OCI-LY7 (cell line): ENCODE data around the gene SERINC2. TPM values are rescaled to one million over a fixed set of nuclear protein-coding genes. Genes with fewer than 3 reads are reported as not detected.
"Not testable (repeated sequence)": the region's sequence is repeated elsewhere in the genome, so short reads cannot be mapped to it uniquely, and the experiment has no call there.

ENCODE experiments used
- BruUV-seq: library from RNA; stranded (reverse); fragments of 400-500 nt; replicated peaks from 2 replicates; lab custom pipeline; 2021; lab: Mats Ljungman, UMichigan
- CTCF ChIA-PET: fragments of 300-600 bp; sonication (Branson Sonifier 250); formaldehyde crosslinking; loops from one replicate; lab custom pipeline; 2022; ENCODE audit warnings: antibody characterized with exemption; ENCODE audit not compliant: unreplicated experiment; lab: Charles Lee
- POLR2A ChIA-PET: fragments of 300-600 bp; sonication (Branson Sonifier 250); formaldehyde crosslinking; loops from one replicate; lab custom pipeline; 2022; ENCODE audit warnings: antibody characterized with exemption; lab: Charles Lee
- DNase-seq: peaks from one replicate; pipeline ENCODE4 v3.0.0-alpha.2; 2015; ENCODE audit warnings: low spot score
- H2AFZ ChIP-seq: fragments of 200-600 bp; sonication (generic), shearing (Covaris generic); 2 replicates; pipeline ENCODE4 v1.6.1; 2014; ENCODE audit warnings: mild to moderate bottlenecking, antibody characterized with exemption, low read length, moderate library complexity
- H3K27ac ChIP-seq: fragments of 200-600 bp; sonication (generic); 2 replicates; pipeline ENCODE4 v1.5.1; 2014; ENCODE audit warnings: mixed run types, low read depth, mild to moderate bottlenecking, moderate library complexity, low read length, inconsistent platforms; ENCODE audit not compliant: poor library complexity, severe bottlenecking
- H3K36me3 ChIP-seq: fragments of 200-600 bp; sonication (generic); 2 replicates; pipeline ENCODE4 v1.6.1; 2014; ENCODE audit warnings: mild to moderate bottlenecking, antibody characterized with exemption, low read length, moderate library complexity, mixed read lengths; ENCODE audit not compliant: insufficient read depth
- H3K4me1 ChIP-seq: fragments of 200-600 bp; sonication (generic); 2 replicates; pipeline ENCODE4 v1.5.1; 2014; ENCODE audit warnings: mild to moderate bottlenecking, low read length; ENCODE audit not compliant: insufficient read depth, poor library complexity, severe bottlenecking
- H3K4me2 ChIP-seq: fragments of 200-600 bp; sonication (generic); 2 replicates; pipeline ENCODE4 v1.6.1; 2014; ENCODE audit warnings: mild to moderate bottlenecking, low read length
- H3K4me3 ChIP-seq: fragments of 200-600 bp; sonication (generic); 2 replicates; pipeline ENCODE4 v1.5.1; 2014; ENCODE audit warnings: mild to moderate bottlenecking, low read depth, low read length; ENCODE audit not compliant: poor library complexity, severe bottlenecking
- H3K79me2 ChIP-seq: fragments of 200-600 bp; sonication (generic); 2 replicates; pipeline ENCODE4 v1.6.1; 2016; ENCODE audit warnings: low read depth, mild to moderate bottlenecking, low read length, moderate library complexity, mixed read lengths; ENCODE audit not compliant: insufficient read depth
- H3K9me2 ChIP-seq: fragments of 200-600 bp; sonication (generic); 2 replicates; pipeline ENCODE4 v1.6.1; 2016; ENCODE audit warnings: mild to moderate bottlenecking, low read length, mixed read lengths; ENCODE audit not compliant: insufficient read depth
- H3K9me3 ChIP-seq: fragments of 200-600 bp; sonication (generic); 2 replicates; pipeline ENCODE4 v1.6.1; 2014; ENCODE audit warnings: mild to moderate bottlenecking, mixed run types, low read length, mixed read lengths
- H4K20me1 ChIP-seq: fragments of 200-600 bp; sonication (generic); 2 replicates; pipeline ENCODE4 v1.6.1; 2014; ENCODE audit warnings: mild to moderate bottlenecking, antibody characterized with exemption, low read length, moderate library complexity, mixed read lengths; ENCODE audit not compliant: insufficient read depth
- CTCF ChIP-seq: fragments of 200-600 bp; sonication (generic); conservative IDR thresholded peaks from 2 replicates; pipeline ENCODE4 v1.5.1; 2014; ENCODE audit warnings: mild to moderate bottlenecking, antibody characterized with exemption, low read length, moderate library complexity, mixed read lengths
- EZH2phosphoT487 ChIP-seq: fragments of 200-600 bp; sonication (generic); IDR thresholded peaks from 2 replicates; pipeline ENCODE4 v1.6.1; 2018; ENCODE audit warnings: low read depth, borderline replicate concordance, mild to moderate bottlenecking, mixed run types, antibody characterized with exemption, low read length, moderate library complexity, mixed read lengths
- intact Hi-C: fragments of 100-400 bp; cut with micrococcal nuclease; formaldehyde crosslinking; loops from one replicate; pipeline ENCODE4 v1.10.0; 2022; ENCODE audit not compliant: unreplicated experiment
- total RNA-seq, 2 experiments: library from RNA; depleted of rRNA in 1 of 2; stranded (reverse); fragments of >200 nt in 1 of 2; shearing (Covaris generic) in 1 of 2; gene quantifications; 2 replicates each; pipeline ENCODE4 v1.2.3, GENCODE V29; 2014 to 2022

The SERINC2 gene
- total RNA-seq, 2 experiments from 2014 or later, result 3.5 to 11.1 TPM

- H4K20me1 ChIP-seq, result no peaks in the 10 kb centered on the region
- CTCF ChIA-PET, result no interaction called here
- H3K36me3 ChIP-seq, result no peaks in the 10 kb centered on the region
- H3K4me3 ChIP-seq, result no peak overlapping the region
- DNase-seq, result no peak
- H3K4me2 ChIP-seq, result no peak overlapping the region
- H3K9me3 ChIP-seq, result no peaks in the 10 kb centered on the region
- H3K9me2 ChIP-seq, result no peaks in the 10 kb centered on the region
- no peak overlapping the region for H3K27ac ChIP-seq
- BruUV-seq, result no TSS peak
- H3K79me2 ChIP-seq, result no peaks in the 10 kb centered on the region
- intact Hi-C loops, result no loop called here
- no peak overlapping the region for H2AFZ ChIP-seq
- H3K4me1 ChIP-seq, result peaks cover 28% of the 10 kb centered on the region
- no peak for TF ChIP-seq CTCF
- no peak for TF ChIP-seq EZH2phosphoT487
- POLR2A ChIA-PET, result interaction anchor here (0.6 kb wide), 1 partner anchor 16 kb away, joined by 3 read pairs; no protein-coding TSS in a partner anchor
Observed at GRCh38 chr1:31427322-31427721, 14.3 kb downstream of the SERINC2 start.

- ChIA-PET CTCF (no interaction called here), POLR2A (no interaction called here)
- no peak overlapping the region for H3K4me3 ChIP-seq
- no peaks in the 10 kb centered on the region for H3K79me2 ChIP-seq
- no peaks in the 10 kb centered on the region for H4K20me1 ChIP-seq
- H3K36me3 ChIP-seq, result no peaks in the 10 kb centered on the region
- H3K4me2 ChIP-seq, result no peak overlapping the region
- no peaks in the 10 kb centered on the region for H3K9me2 ChIP-seq
- DNase-seq, result no peak
- H3K9me3 ChIP-seq, result no peaks in the 10 kb centered on the region
- TF ChIP-seq CTCF (no peak), EZH2phosphoT487 (no peak)
- intact Hi-C loops, result no loop called here
- no peak overlapping the region for H2AFZ ChIP-seq
- no peak overlapping the region for H3K27ac ChIP-seq
- H3K4me1 ChIP-seq, result peaks cover 16% of the 10 kb centered on the region
- no TSS peak for BruUV-seq
Observed at GRCh38 chr1:31428436-31429221, 15.6 kb downstream of the SERINC2 start.

GRCh38 chr1:31429583-31429982 is 16.6 kb downstream of the SERINC2 start:
- POLR2A ChIA-PET, result no interaction called here
- Histone ChIP-seq H2AFZ (no peak overlapping the region), H3K4me3 (no peak overlapping the region), H3K9me2 (no peaks in the 10 kb centered on the region), H3K4me1 (peaks cover 6% of the 10 kb centered on the region), H3K4me2 (no peak overlapping the region), H4K20me1 (no peaks in the 10 kb centered on the region), H3K27ac (no peak overlapping the region), H3K9me3 (no peaks in the 10 kb centered on the region), H3K36me3 (no peaks in the 10 kb centered on the region), H3K79me2 (no peaks in the 10 kb centered on the region)
- no peak for DNase-seq
- intact Hi-C loops, result no loop called here
- no TSS peak for BruUV-seq
- TF ChIP-seq CTCF, result no peak
- no peak for TF ChIP-seq EZH2phosphoT487
- CTCF ChIA-PET, result no interaction called here

GRCh38 chr1:31431351-31432257 is 18.6 kb downstream of the SERINC2 start:
- H2AFZ ChIP-seq, H3K9me3 ChIP-seq, BruUV-seq, H3K27ac ChIP-seq, intact Hi-C loops, H3K36me3 ChIP-seq, H3K79me2 ChIP-seq, DNase-seq, POLR2A ChIA-PET, CTCF ChIA-PET, H3K4me2 ChIP-seq, H3K4me3 ChIP-seq, H3K9me2 ChIP-seq, H3K4me1 ChIP-seq, H4K20me1 ChIP-seq: not testable (repeated sequence)
